OCI-LY1 (cell line): ENCODE results near the gene RPS21.

Experiments
- H2AFZ ChIP-seq: fragments of 200-600 bp; sonication (generic), shearing (Covaris generic); 2 replicates; pipeline ENCODE4 v1.6.0; 2014; ENCODE audit warnings: antibody characterized with exemption, mild to moderate bottlenecking, low read length
- H3F3A ChIP-seq: fragments of 200-600 bp; sonication (generic), shearing (Covaris generic); 2 replicates; pipeline ENCODE4 v1.6.0; 2014; ENCODE audit warnings: mild to moderate bottlenecking, antibody characterized with exemption, low read length, moderate library complexity; ENCODE audit not compliant: insufficient read depth
- H3K27ac ChIP-seq: fragments of 200-600 bp; sonication (generic); 2 replicates; pipeline ENCODE4 v1.5.1; 2014; ENCODE audit warnings: low read length, mixed run types, mild to moderate bottlenecking, low read depth; ENCODE audit not compliant: poor library complexity, severe bottlenecking
- H3K27me3 ChIP-seq: fragments of 200-600 bp; sonication (generic); 2 replicates; pipeline ENCODE4 v1.6.0; 2014; ENCODE audit warnings: antibody characterized with exemption, mild to moderate bottlenecking, low read length, moderate library complexity; ENCODE audit not compliant: insufficient read depth
- H3K36me3 ChIP-seq: fragments of 200-600 bp; sonication (generic); 2 replicates; pipeline ENCODE4 v1.6.1; 2014; ENCODE audit warnings: mild to moderate bottlenecking, antibody characterized with exemption, low read length, moderate library complexity, mixed read lengths; ENCODE audit not compliant: insufficient read depth
- H3K4me1 ChIP-seq: fragments of 200-600 bp; sonication (generic); 2 replicates; pipeline ENCODE4 v1.5.1; 2014; ENCODE audit warnings: mild to moderate bottlenecking, low read length, moderate library complexity; ENCODE audit not compliant: insufficient read depth, severe bottlenecking
- H3K4me2 ChIP-seq: fragments of 200-600 bp; sonication (generic), shearing (Covaris generic); 2 replicates; pipeline ENCODE4 v1.6.1; 2014; ENCODE audit warnings: low read length
- H3K4me3 ChIP-seq: fragments of 200-600 bp; sonication (generic); 2 replicates; pipeline ENCODE4 v1.5.1; 2014; ENCODE audit warnings: low read length, low read depth, mild to moderate bottlenecking, mixed read lengths; ENCODE audit not compliant: poor library complexity, severe bottlenecking
- H3K79me2 ChIP-seq: fragments of 200-600 bp; shearing (Covaris generic); 2 replicates; pipeline ENCODE4 v1.6.1; 2016; ENCODE audit warnings: mixed run types, low read length, mixed read lengths; ENCODE audit not compliant: insufficient read depth
- H3K9ac ChIP-seq: fragments of 200-600 bp; sonication (generic), shearing (Covaris generic); 2 replicates; pipeline ENCODE4 v1.6.1; 2014; ENCODE audit warnings: mild to moderate bottlenecking, low read length, mixed read lengths
- H3K9me2 ChIP-seq: fragments of 200-600 bp; sonication (generic), shearing (Covaris generic); 2 replicates; pipeline ENCODE4 v1.6.1; 2014; ENCODE audit warnings: low read depth, mild to moderate bottlenecking, low read length, mixed read lengths
- H3K9me3 ChIP-seq: fragments of 200-600 bp; shearing (Covaris generic); 2 replicates; pipeline ENCODE4 v1.6.1; 2014; ENCODE audit warnings: low read length, mixed read lengths
- H4K20me1 ChIP-seq: fragments of 200-600 bp; sonication (generic), shearing (Covaris generic); 2 replicates; pipeline ENCODE4 v1.6.0; 2016; ENCODE audit warnings: mild to moderate bottlenecking, low read length; ENCODE audit not compliant: insufficient read depth
- CTCF ChIP-seq: fragments of 200-600 bp; sonication (generic), shearing (Covaris generic); IDR thresholded peaks from 2 replicates; pipeline ENCODE4 v1.5.1; 2017; ENCODE audit warnings: mild to moderate bottlenecking, antibody characterized with exemption, low read length, moderate library complexity, mixed read lengths
- EZH2 ChIP-seq: fragments of 200-600 bp; sonication (generic), shearing (Covaris generic); IDR thresholded peaks from 2 replicates; pipeline ENCODE4 v1.8.0; 2017; ENCODE audit warnings: borderline replicate concordance, mixed run types, mild to moderate bottlenecking, antibody characterized with exemption, low read length, moderate library complexity, mixed read lengths

RPS21 gene

GRCh38 chr20:62405981-62406513 is 19.1 kb downstream of the RPS21 start:
- Histone ChIP-seq H4K20me1 (no peaks in the 10 kb centered on the region), H3K9me2 (no peaks in the 10 kb centered on the region), H3K4me1 (peaks cover 50% of the 10 kb centered on the region), H3K27me3 (no peaks in the 10 kb centered on the region), H3K27ac (no peak overlapping the region), H3F3A (no peaks in the 10 kb centered on the region), H3K4me2 (peak overlapping the region; percentile 89), H3K36me3 (peaks cover 13% of the 10 kb centered on the region; the same call in 1 of the 2 replicates), H2AFZ (no peak overlapping the region), H3K9me3 (no peaks in the 10 kb centered on the region), H3K79me2 (0 out of 2 replicates have a peak, but pooled peaks cover 4% of the 10 kb centered on the region), H3K9ac (peak overlapping the region; percentile 94), H3K4me3 (peak overlapping the region; percentile 84)
- no peak for TF ChIP-seq CTCF
- TF ChIP-seq EZH2: no peak

- H3K9me2 ChIP-seq: no peaks in the 10 kb centered on the region
- 0 out of 2 replicates have a peak, but pooled peaks cover 4% of the 10 kb centered on the region for H3K79me2 ChIP-seq
- H4K20me1 ChIP-seq: no peaks in the 10 kb centered on the region
- peaks cover 43% of the 10 kb centered on the region for H3K4me1 ChIP-seq
- no peak overlapping the region for H2AFZ ChIP-seq
- no peaks in the 10 kb centered on the region for H3K9me3 ChIP-seq
- no peak for TF ChIP-seq CTCF
- peak overlapping the region; percentile 84 for H3K4me3 ChIP-seq
- H3K27me3 ChIP-seq: no peaks in the 10 kb centered on the region; the same call in 1 of the 2 replicates
- H3K4me2 ChIP-seq: peak overlapping the region; percentile 89
- no peaks in the 10 kb centered on the region for H3F3A ChIP-seq
- peaks cover 13% of the 10 kb centered on the region; the same call in 1 of the 2 replicates for H3K36me3 ChIP-seq
- H3K27ac ChIP-seq: no peak overlapping the region
- H3K9ac ChIP-seq: peak overlapping the region; percentile 94
Measured at GRCh38 chr20:62406635-62407176, 19.8 kb downstream of the RPS21 start.

- Histone ChIP-seq H3K9me3 (no peaks in the 10 kb centered on the region), H3K36me3 (peaks cover 9% of the 10 kb centered on the region; the same call in 1 of the 2 replicates), H3K79me2 (0 out of 2 replicates have a peak, but pooled peaks cover 4% of the 10 kb centered on the region), H4K20me1 (no peaks in the 10 kb centered on the region), H3K27ac (peak within 1 kb of the TSS; percentile 13), H3K9ac (peak within 1 kb of the TSS; percentile 94), H3K4me1 (peaks cover 36% of the 10 kb centered on the region), H3K4me3 (peak within 1 kb of the TSS; percentile 84), H2AFZ (no peak within 1 kb of the TSS), H3F3A (no peaks in the 10 kb centered on the region), H3K4me2 (peak within 1 kb of the TSS; percentile 89), H3K9me2 (no peaks in the 10 kb centered on the region), H3K27me3 (no peaks in the 10 kb centered on the region; the same call in 1 of the 2 replicates)
- TF ChIP-seq EZH2 (no peak), CTCF (peak; percentile 23; the same call in 1 of the 2 replicates)
Measured at GRCh38 chr20:62407221-62407992, 20.5 kb downstream of the RPS21 start, which contains the start of gene CABLES2. Gene CABLES2, minus strand, starts transcription at chr20:62407285. Its CDS starts 9 bp downstream, at chr20:62407276.
